ENCODE measurements around the gene PRF1. TPM values are rescaled to one million over a fixed set of nuclear protein-coding genes. Genes with fewer than 3 reads are reported as not detected.

Gene PRF1
- polyA plus RNA-seq, 1 experiment: not detected

DNA sequence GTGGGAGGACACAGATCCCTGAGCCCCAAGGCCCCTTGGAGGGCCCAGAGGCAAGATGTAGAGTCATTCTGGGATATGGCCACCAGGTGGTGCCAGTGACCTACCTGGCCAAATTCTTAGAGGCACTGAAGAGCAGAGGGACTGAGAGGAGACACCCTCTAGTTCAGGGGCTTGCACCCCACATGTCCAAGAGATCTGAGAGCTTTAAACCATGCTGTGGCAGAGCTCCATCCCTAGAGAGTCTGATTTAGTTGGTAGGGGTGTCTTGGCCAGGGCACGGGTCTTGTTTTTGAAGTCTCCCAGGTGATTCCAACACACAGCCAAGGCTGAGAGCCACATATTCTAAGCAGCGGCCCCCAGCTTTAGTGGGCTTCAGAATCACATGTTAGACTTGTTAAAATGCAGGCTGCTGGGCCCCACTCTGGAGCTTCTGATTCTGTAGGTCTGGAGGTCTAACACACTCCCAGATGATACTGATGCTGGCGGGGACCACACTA, 52.5 kb downstream of the PRF1 start:
- Histone ChIP-seq H3K4me3 (ENCODE audit: low read depth, low read length) (no peak overlapping the region), H3K9me3 (ENCODE audit: control insufficient read depth, insufficient read depth, low read length) (no peaks in the 10 kb centered on the region), H3K27ac (ENCODE audit: low read depth, low read length) (no peak overlapping the region), H3K27me3 (ENCODE audit: control insufficient read depth, insufficient read depth, low read length) (peaks cover 2% of the 10 kb centered on the region)
- TF ChIP-seq, protein P1, sequence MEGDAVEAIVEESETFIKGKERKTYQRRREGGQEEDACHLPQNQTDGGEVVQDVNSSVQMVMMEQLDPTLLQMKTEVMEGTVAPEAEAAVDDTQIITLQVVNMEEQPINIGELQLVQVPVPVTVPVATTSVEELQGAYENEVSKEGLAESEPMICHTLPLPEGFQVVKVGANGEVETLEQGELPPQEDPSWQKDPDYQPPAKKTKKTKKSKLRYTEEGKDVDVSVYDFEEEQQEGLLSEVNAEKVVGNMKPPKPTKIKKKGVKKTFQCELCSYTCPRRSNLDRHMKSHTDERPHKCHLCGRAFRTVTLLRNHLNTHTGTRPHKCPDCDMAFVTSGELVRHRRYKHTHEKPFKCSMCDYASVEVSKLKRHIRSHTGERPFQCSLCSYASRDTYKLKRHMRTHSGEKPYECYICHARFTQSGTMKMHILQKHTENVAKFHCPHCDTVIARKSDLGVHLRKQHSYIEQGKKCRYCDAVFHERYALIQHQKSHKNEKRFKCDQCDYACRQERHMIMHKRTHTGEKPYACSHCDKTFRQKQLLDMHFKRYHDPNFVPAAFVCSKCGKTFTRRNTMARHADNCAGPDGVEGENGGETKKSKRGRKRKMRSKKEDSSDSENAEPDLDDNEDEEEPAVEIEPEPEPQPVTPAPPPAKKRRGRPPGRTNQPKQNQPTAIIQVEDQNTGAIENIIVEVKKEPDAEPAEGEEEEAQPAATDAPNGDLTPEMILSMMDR (IDR thresholded peaks at IDR 0.05; ENCODE audit: low read depth, low read length): peak; percentile 90
- peak; percentile 24 for DNase-seq (ENCODE audit: low read depth, low spot score)
- POLR2A ChIA-PET: no interaction called here
- CTCF ChIA-PET: interaction anchor here (0.6 to 4.9 kb wide), 28 partner anchors 9 to 337 kb away, joined by 3 to 164 read pairs (median 4); partner anchors contain the start of gene SGPL1

DNA sequence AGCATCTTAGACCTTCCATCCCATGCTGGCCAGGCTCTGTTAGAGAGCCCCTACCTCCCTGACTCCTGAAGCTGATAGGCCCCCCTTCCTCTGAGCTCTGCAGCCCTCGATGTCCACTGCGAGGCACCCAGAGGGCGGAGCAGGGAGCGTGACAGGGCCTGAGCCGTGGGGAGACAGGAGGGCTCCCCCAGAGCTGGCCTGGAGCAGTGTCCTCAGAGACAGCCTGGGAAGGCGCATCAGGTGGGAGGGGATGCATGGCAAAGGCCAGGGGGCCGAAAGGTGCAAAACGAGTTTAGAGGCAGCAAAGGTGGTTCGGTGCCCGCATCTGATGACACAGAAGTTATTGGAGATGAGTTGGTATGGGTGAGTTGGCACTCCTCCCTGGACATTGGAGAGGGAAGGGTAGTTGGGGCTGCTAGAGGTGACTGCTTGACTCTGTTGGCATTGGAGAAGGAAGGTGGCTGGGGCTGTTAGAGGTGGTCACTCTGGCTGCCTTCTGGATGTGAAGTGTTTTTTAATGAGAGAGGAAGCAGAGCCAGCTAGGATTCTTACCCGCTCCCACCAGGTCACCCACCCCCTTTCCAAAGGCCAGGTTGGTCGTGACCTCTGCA, 53.1 kb downstream of the PRF1 start:
- ChIA-PET CTCF (interaction anchor here (0.6 to 4.9 kb wide), 28 partner anchors 9 to 664 kb away, joined by 3 to 164 read pairs (median 4); partner anchors contain the start of gene SGPL1), POLR2A (interaction anchor here (0.7 kb wide), 1 partner anchor 56 kb away, joined by 13 read pairs; no protein-coding TSS in a partner anchor)
- Histone ChIP-seq H3K4me3 (ENCODE audit: low read depth, low read length) (no peak overlapping the region), H3K9me3 (ENCODE audit: control insufficient read depth, insufficient read depth, low read length) (no peaks in the 10 kb centered on the region), H3K27ac (ENCODE audit: low read depth, low read length) (no peak overlapping the region), H3K27me3 (ENCODE audit: control insufficient read depth, insufficient read depth, low read length) (peaks cover 5% of the 10 kb centered on the region)
- no peak for DNase-seq (ENCODE audit: low read depth, low spot score)
- TF ChIP-seq, protein P1 (IDR thresholded peaks at IDR 0.05; ENCODE audit: low read depth, low read length): no peak

Other genes with a start within 250 kb of the PRF1 start
- 12.3 and 13.8 TPM in 2 replicates for gene LRRC20, start 220.1 kb downstream of the PRF1 start, polyA plus RNA-seq (2011; rRNA removed)
- 27.3 and 31.2 TPM in 2 replicates for gene EIF4EBP2, start 198.6 kb downstream of the PRF1 start, polyA plus RNA-seq (2011; rRNA removed)
- gene NODAL, start 161.1 kb downstream of the PRF1 start, polyA plus RNA-seq (2011; rRNA removed): not detected in 2 replicates
- gene PALD1, start 124.0 kb downstream of the PRF1 start, polyA plus RNA-seq (2011; rRNA removed): 0.17 TPM in 2 replicates
- 2.9 and 4.6 TPM in 2 replicates for gene ADAMTS14, start 69.8 kb upstream of the PRF1 start, polyA plus RNA-seq (2011; rRNA removed)
- not detected in 2 replicates for gene TBATA, start 182.6 kb upstream of the PRF1 start, polyA plus RNA-seq (2011; rRNA removed)
- gene SGPL1, start 213.2 kb upstream of the PRF1 start, polyA plus RNA-seq (2011; rRNA removed): 30.1 and 30.8 TPM in 2 replicates

Data from AG04450 (cell line).